Measurements from ENCODE around the gene GTPBP3. TPM values are rescaled to one million over a fixed set of nuclear protein-coding genes. Genes with fewer than 3 reads are reported as not detected.

GTPBP3 gene
- total and polyA plus RNA-seq, 2 of the 8 experiments (the other 6 are each of a cell fraction or from before 2014, with no cell fraction given), result 30.4 to 56.0 TPM

DNA sequence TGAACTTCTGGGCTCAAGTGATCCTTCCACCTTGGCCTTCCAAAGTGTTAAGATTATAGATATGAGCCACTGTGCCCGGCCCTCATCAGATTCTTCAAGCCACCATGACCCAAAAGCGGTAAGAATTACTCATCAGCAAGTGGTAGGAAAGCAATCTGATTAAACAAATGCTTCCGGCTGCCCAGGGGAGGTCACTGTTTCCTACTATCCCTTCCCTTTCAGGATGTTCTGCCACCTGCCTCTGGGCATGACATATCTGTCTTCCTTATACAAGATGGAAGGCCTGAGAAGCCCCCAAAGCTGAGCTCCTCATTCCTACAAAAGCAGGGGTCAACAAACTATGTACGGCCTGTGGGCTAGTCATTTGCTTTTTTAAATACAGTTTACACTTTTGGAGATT is 41.1 kb upstream of the GTPBP3 start:
- H3K27ac ChIP-seq (ENCODE audit: low read depth, low read length), result no peak overlapping the region
- POLR2A ChIA-PET (ENCODE audit: partially characterized antibody), result interaction anchor here (0.6 to 2.3 kb wide), 4 partner anchors 16 to 69 kb away, joined by 4 to 5 read pairs (median 4); no protein-coding TSS in a partner anchor

More for the DNA sequence above, 41.1 kb upstream of the GTPBP3 start:
- H4K5ac ChIP-seq (ENCODE audit: insufficient read length, low read depth, low read length), result no peak overlapping the region
- no peak overlapping the region for H2AK5ac ChIP-seq (ENCODE audit: low read depth, low read length)
- H2BK12ac ChIP-seq (ENCODE audit: low read depth, low read length), result no peak overlapping the region
- H3K79me1 ChIP-seq (ENCODE audit: low read depth, low read length), result peaks cover 7% of the 10 kb centered on the region
- H3K4ac ChIP-seq (replicated peaks; ENCODE audit: insufficient read length, low read depth, low read length), result no peak overlapping the region
- H3K4me1 ChIP-seq (replicated peaks in 1 of 4; ENCODE audit: control insufficient read depth in 3 of 4, insufficient read depth in 4 of 4, low read length in 3 of 4), result peaks cover 0 to 5% (median 4%) of the 10 kb centered on the region in 4 experiments; a peak in 5 of 7 replicates
- H3K14ac ChIP-seq (ENCODE audit: insufficient read length), result no peak overlapping the region
- no peak overlapping the region for H3K4me2 ChIP-seq (ENCODE audit: insufficient read depth in 1 of 2, low read depth in 2 of 2, low read length in 2 of 2)
- DNase-seq (ENCODE audit: low read depth in 1 of 2, low spot score in 2 of 2), result no peak
- no peak overlapping the region for H2BK20ac ChIP-seq (ENCODE audit: low read length)
- CTCF ChIA-PET (ENCODE audit: partially characterized antibody), result interaction anchor here (2.0 kb wide), 1 partner anchor 10 kb away, joined by 12 read pairs; the partner anchor contains the start of gene MRPL34
- H3K18ac ChIP-seq (ENCODE audit: extremely low read depth, low read length), result no peak overlapping the region
- H3K27me3 ChIP-seq (replicated peaks in 1 of 4; ENCODE audit: control insufficient read depth in 3 of 4, extremely low read depth in 1 of 4, insufficient read depth in 3 of 4, low read length in 3 of 4), result no peaks in the 10 kb centered on the region
- H3K56ac ChIP-seq (replicated peaks; ENCODE audit: insufficient read length, low read depth, low read length), result no peak overlapping the region
- FAIRE-seq, result no peak
- H2BK5ac ChIP-seq (ENCODE audit: low read depth, low read length), result no peak overlapping the region
- peaks cover 0 to 17% (median 8%) of the 10 kb centered on the region in 4 experiments; a peak in 5 of 8 replicates for H3K36me3 ChIP-seq (ENCODE audit: control insufficient read depth in 2 of 4, insufficient read depth in 4 of 4, low read length in 3 of 4)
- TF ChIP-seq RAD21 (IDR thresholded peaks at IDR 0.05 in 1 of 2, conservative IDR thresholded peaks at IDR 0.05 in 1 of 2; ENCODE audit: low read depth in 2 of 2, low read length in 2 of 2) (peak; percentile 8 to 17; a peak in 1 of 4 replicates), JUN (IDR thresholded peaks at IDR 0.05; ENCODE audit: low read depth, low read length) (no peak)
- TF ChIP-seq, protein P1, sequence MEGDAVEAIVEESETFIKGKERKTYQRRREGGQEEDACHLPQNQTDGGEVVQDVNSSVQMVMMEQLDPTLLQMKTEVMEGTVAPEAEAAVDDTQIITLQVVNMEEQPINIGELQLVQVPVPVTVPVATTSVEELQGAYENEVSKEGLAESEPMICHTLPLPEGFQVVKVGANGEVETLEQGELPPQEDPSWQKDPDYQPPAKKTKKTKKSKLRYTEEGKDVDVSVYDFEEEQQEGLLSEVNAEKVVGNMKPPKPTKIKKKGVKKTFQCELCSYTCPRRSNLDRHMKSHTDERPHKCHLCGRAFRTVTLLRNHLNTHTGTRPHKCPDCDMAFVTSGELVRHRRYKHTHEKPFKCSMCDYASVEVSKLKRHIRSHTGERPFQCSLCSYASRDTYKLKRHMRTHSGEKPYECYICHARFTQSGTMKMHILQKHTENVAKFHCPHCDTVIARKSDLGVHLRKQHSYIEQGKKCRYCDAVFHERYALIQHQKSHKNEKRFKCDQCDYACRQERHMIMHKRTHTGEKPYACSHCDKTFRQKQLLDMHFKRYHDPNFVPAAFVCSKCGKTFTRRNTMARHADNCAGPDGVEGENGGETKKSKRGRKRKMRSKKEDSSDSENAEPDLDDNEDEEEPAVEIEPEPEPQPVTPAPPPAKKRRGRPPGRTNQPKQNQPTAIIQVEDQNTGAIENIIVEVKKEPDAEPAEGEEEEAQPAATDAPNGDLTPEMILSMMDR (IDR thresholded peaks at IDR 0.05; ENCODE audit: control extremely low read depth in 1 of 3, insufficient read depth in 1 of 3, low read depth in 1 of 3, low read length in 3 of 3), result peak in 1 of 3 experiments; percentile 22; a peak in 1 of 4 replicates
- H2BK15ac ChIP-seq (ENCODE audit: low read length), result no peak overlapping the region
- no peak overlapping the region for H3K4me3 ChIP-seq (ENCODE audit: extremely low read depth in 1 of 4, insufficient read depth in 2 of 4, low read depth in 3 of 4, low read length in 4 of 4)
- H3K9ac ChIP-seq (replicated peaks in 1 of 4; ENCODE audit: extremely low read depth in 1 of 4, low read depth in 3 of 4, low read length in 3 of 4), result no peak overlapping the region
- peaks cover 0 to 11% of the 10 kb centered on the region in 2 experiments for H4K20me1 ChIP-seq (replicated peaks in 1 of 2; ENCODE audit: control insufficient read depth in 1 of 2, insufficient read depth in 2 of 2, low read length in 2 of 2)
- H4K91ac ChIP-seq (replicated peaks; ENCODE audit: insufficient read length, low read length), result no peak overlapping the region
- peaks cover 5% of the 10 kb centered on the region; the same call in 1 of the 2 replicates for H3K23me2 ChIP-seq (ENCODE audit: low read depth, low read length)
- peaks cover 0 to 6% of the 10 kb centered on the region in 2 experiments; a peak in 1 of 4 replicates for H3K79me2 ChIP-seq (ENCODE audit: control insufficient read depth in 1 of 2, insufficient read depth in 2 of 2, low read length in 2 of 2)
- 92% methylated on average over 4 of the region's 4 CpGs; no CpG with 5 or more reads in 1 of the 2 experiments for WGBS, 2 experiments (ENCODE audit: extremely low coverage in 1 of 2, insufficient coverage in 1 of 2, insufficient read length in 1 of 2, insufficient replicate concordance in 2 of 2, low coverage in 1 of 2, low lambda C conversion rate in 2 of 2, missing lambda C conversion rate in 1 of 2)
- no peak overlapping the region for H2BK120ac ChIP-seq (replicated peaks; ENCODE audit: low read depth, low read length)
- no peak overlapping the region for H3K23ac ChIP-seq (ENCODE audit: insufficient read length)
- H4K8ac ChIP-seq (ENCODE audit: extremely low read depth, insufficient read depth, low read length), result no peak overlapping the region
- H2AFZ ChIP-seq (ENCODE audit: low read length), result no peak overlapping the region
- peaks cover 0 to 3% of the 10 kb centered on the region in 2 experiments; a peak in 1 of 4 replicates for H3K9me3 ChIP-seq (ENCODE audit: insufficient read depth in 2 of 2, low read depth in 1 of 2, low read length in 1 of 2)
